HG03439 (cell line): Measurements from ENCODE around the gene TMEM245.

Experiments used
- ATAC-seq: cut with Tn5 transposase; IDR thresholded peaks from one replicate; pipeline ENCODE4 v1.9.1; 2021; ENCODE audit warnings: mild to moderate bottlenecking, moderate library complexity; ENCODE audit not compliant: unreplicated experiment

The TMEM245 gene

DNA sequence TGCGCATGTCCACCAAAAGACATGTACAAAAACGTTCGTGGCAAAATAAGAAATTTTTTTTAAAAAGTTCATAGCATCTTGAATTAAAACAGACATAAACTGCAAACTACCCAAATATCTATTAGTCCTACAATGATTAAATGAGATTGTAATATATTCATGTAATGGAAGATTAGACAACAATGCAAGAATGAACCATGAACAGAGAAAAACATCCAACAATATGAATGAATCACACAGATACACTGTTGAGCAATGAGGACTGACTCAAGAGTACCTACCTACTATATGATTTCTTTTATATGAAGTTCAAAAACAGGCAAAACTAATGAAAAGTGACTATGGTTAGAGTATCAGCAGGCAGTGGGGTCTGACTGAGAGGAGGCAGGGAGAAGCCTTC lies 88.5 kb downstream of the TMEM245 start:
- no peak for ATAC-seq

DNA sequence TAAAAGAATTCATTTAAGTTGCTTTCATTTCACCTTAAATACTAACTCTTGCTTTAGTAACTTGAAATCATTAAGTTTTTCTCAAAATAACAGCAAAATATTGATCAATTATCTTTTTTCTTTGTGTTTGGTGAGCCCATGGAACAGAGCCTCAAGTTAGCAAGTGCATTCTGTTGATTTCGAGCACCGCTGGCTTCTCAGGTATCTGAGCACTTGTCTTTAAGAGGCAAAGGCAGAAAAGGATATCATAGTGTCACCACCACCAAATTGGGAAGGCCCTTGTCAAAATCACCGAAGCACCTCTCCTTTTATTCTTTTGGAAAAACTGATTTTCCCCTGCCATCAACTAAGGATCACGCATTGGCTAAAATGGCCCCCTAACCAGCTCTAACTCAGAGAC lies 89.3 kb downstream of the TMEM245 start:
- ATAC-seq, result no peak

GRCh38 chr9:109028457-109028856 lies 91.3 kb downstream of the TMEM245 start:
- ATAC-seq, result no peak

GRCh38 chr9:109027176-109027575 lies 92.6 kb downstream of the TMEM245 start:
- ATAC-seq, result no peak

DNA sequence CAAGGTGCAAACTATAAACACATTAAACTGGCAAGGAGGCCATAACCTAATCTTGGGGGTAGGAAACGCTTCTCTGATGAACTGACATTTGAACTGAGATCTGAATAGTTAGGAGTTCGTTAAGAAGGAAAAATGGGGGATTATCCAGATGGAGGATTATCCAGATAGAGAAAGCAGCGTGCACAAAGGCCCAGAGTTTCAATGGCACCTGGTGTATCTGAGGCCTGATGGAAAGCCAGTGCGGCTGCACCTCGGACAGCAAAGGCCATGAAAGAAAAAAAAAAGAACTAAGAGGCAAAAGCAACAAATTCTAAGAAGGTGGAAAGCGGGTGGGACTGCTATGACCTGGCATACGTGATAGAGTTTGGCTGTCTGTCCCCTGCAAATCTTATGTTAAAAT lies 93.4 kb downstream of the TMEM245 start:
- no peak for ATAC-seq

GRCh38 chr9:109022873-109023272 lies 96.9 kb downstream of the TMEM245 start:
- ATAC-seq, result no peak

- ATAC-seq, result no peak
Measured at GRCh38 chr9:109020581-109021511, 98.9 kb downstream of the TMEM245 start.

GRCh38 chr9:109020113-109020512 lies 99.6 kb downstream of the TMEM245 start:
- no peak for ATAC-seq

- ATAC-seq, result no peak
Measured at GRCh38 chr9:109019420-109019819, 100.3 kb downstream of the TMEM245 start.

DNA sequence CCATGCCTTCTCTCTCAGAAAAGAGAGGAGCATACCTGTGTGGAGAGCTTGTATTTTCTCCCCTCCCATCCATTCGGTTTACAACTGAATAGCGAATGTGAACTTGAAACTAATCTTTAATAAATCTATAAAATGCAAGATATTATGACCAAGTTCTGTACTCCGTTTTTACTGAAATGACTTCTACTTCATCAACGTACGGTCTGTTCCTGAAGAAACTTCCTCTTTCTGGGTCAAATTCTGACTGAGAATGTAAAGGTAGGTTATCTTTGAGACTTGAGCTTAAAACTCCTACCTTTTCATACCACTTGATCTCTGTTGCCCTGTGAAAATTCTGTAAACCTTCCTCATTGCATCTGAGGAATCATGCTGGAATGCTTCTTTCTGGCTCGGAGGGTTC lies 102.3 kb downstream of the TMEM245 start:
- ATAC-seq, result no peak

GRCh38 chr9:109017061-109017460 lies 102.7 kb downstream of the TMEM245 start:
- ATAC-seq, result no peak

GRCh38 chr9:109016132-109016531 lies 103.6 kb downstream of the TMEM245 start:
- no peak for ATAC-seq

- no peak for ATAC-seq
Measured at GRCh38 chr9:109014608-109015280, 105.0 kb downstream of the TMEM245 start.

GRCh38 chr9:109013679-109014607 lies 105.8 kb downstream of the TMEM245 start:
- ATAC-seq, result no peak

DNA sequence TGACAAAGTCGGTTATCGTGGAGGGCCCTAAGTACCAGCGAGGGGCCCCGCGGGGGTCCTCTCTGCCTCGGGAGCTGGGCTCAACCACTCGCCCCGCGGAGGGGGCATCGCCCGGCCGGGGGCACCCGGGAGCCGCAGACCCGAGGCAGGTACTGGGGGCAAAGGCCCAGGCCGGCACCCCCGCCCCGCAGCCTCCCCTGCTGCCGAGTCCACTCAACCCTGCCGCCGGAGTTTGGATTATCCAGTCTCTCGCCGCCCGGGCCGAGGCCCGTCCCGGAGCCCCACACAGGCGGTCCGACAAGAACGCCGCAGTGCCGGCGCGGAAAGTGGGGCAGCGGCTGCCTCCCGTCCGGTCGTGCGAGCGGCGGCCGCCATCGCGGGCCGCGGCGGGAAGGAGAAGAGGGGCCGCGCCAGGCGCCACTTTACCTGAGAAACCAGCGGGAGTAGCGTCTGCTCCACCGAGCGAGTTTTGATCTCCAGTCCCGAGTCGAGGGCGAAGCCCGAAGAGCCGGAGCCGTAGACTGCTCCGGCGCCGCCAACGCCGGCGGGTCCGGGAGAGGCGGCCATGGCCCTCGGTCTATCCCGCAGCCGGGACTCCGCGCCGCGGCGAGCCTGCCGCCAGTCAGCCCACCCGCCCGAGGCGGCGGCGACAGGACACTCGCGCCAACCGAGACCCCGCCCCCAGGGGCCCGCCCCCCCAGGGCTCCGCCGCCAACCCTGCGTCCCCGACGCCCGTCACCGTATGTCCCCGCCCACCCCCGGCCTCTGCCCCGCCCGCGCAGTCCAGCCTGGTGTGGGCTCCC lies 106.7 kb downstream of the TMEM245 start, which contains the start of gene CTNNAL1:
Gene CTNNAL1 (minus strand): TSS at position 624 of the 803 bp plus-strand sequence. CDS start 57 bp downstream, at position 567.
- peak; percentile 68 for ATAC-seq

- ATAC-seq, result peak; percentile 39
Measured at GRCh38 chr9:109012009-109012875, 107.5 kb downstream of the TMEM245 start.

- ATAC-seq, result no peak
Measured at GRCh38 chr9:109011231-109011671, 108.5 kb downstream of the TMEM245 start.

DNA sequence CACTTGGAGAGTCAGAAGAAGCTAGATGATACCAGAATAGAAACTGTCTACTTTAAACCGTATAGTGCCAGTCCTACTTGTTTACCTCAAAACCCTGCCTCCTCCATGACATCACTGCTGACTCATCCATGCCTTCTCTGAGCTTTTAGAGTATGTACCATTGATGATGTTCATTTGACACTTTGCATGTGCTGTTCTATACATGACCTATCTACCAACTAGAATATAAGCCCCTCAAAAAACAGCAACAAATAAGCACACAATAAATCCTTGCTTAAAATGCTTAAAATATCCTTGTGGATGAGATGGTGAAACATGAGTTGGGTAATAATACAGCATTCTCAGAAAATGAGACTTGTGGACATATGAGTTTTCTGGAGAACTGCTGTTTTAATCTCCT lies 109.0 kb downstream of the TMEM245 start:
- peak; percentile 46 for ATAC-seq

DNA sequence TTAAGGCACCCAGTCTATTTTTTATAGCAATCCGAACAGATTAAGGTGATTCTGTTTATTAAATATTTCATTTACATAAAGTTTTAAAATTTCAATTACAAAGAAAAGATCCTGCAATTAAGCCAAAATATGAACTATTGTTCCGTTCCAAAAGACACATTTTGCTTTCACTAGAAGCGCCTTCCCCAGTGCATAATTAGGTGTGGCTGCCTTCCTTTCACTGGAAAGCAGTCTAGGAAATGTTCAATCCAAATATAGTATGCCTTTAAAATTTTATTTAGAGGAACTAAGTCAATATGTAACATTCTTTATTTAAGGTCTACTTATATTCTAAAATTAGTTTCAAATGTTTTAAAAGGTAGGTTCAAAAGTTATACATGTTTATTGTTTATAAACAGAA lies 114.1 kb downstream of the TMEM245 start:
- no peak for ATAC-seq
